NCI-H1436 (cell line): Measurements from ENCODE around the gene ATP6V0D1.
"Not testable (repeated sequence)": the region's sequence is repeated elsewhere in the genome, so short reads cannot be mapped to it uniquely, and the experiment has no call there.

ENCODE experiments used
- DNase-seq: peaks from one replicate; lab custom pipeline; 2025; lab: John Stamatoyannopoulos, UW

Gene ATP6V0D1

GRCh38 chr16:67480833-67481560 lies at the start of gene ATP6V0D1:
ATP6V0D1 (minus strand) TSS chr16:67481157; CDS start chr16:67481086, 71 bp downstream.
- peak; percentile 97 for DNase-seq

DNA sequence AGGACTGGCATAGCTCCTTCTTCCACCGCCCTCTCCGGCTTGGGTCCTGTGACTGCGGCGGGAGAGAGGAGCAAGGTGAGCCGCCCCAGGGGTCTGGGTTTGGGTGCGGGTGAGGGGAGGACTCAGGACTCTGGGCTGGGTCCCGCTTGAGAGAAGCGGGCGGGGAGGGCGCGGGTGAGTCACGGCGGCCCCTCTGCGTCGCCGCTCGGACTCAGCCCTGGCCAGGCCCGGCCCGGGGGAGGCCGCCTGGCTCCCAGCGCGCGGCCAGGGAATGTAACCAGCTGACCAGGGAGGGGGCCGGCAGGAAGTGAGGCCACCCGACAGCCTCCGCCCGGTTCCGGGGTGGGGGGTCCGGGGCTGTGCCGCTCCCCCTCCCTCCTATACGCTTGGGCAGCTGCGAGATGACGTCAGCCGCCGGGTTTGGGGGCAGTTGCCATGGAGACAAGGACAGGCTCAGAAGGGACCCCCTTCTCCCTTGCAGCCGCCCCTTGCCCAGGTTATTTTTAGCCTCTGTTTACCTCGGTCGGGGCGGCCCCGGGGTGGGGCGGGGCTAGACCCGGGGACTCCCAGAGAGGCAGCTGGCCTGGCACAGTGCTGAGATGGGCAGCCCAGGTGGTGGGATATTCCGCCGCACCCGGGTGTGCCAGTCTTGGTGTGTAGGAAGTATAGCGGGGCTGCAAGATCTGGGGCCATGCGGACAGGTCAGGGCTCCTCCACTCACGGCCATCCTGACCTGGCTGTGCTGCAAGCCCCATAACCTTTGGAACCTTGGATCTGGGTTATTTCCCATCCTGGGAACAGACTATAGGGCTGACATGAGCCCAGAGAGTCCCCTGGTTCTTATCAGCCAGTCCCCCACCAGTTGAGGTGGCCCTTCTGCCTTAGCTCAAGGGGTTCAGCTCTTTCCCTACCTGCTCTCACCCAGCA lies 49.3 kb upstream of the ATP6V0D1 start:
- no peak for DNase-seq

DNA sequence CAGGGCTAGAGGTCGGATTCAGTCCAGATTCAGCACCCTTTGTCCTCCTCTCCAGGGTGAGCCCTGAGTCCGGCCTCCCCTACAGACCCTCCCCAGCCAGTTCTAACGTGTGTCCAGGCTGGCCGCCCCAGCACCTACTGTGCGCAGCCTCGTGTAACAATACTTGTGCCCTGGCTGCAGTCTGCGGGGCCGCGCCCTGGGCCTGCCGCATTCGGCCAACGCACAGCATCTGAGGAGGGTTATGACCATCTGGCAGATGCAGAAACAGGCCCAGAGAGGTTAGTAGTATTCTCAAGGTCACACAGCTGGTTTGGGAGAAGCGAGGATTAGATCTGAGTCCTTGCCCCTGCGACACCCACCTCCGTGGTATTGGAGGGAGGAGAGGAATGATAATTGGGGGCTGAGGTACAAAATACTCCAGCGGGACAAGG lies 48.6 kb upstream of the ATP6V0D1 start:
- no peak for DNase-seq

DNA sequence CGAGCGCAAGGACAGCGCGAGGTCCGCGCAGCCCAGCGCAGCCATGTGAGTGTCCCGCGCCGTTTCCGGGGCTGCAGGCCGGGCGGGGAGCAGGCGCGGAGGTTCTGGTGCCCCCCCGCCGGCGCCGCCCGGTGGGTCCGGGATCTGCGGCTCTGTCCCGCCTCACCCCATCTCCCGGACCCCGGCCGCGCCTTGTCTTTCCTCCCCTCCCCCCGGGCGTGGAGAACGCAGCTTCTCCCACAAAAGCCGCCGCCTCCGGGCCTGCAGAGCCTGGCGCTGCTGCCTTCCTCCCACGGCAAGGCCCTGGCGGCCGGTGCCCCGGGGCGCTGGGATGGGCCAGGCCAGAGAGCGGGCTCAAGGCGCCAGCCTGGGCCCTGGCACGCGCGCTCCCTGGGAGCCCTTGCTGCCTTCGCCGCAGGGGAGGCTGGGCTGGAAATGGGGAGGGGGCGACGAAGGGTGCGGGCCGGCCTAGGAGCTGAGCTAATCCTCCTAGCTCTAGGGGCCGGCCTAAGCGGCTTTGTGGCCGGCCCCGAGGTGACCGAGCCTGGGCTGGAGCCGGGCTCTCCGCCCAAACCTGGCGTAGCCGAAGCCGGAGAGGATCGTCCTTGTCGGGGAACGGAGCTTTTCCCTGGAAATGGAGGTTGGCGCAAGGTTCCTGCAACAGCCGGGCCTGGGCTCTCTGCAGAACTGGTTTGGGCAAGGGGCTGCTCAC lies 48.1 kb upstream of the ATP6V0D1 start:
- no peak for DNase-seq

- no peak for DNase-seq
Observed at GRCh38 chr16:67528222-67528869, 47.4 kb upstream of the ATP6V0D1 start, which contains the start of gene RIPOR1. RIPOR1 (plus strand) TSS chr16:67528829; CDS start chr16:67538447, 9,618 bp downstream.

DNA sequence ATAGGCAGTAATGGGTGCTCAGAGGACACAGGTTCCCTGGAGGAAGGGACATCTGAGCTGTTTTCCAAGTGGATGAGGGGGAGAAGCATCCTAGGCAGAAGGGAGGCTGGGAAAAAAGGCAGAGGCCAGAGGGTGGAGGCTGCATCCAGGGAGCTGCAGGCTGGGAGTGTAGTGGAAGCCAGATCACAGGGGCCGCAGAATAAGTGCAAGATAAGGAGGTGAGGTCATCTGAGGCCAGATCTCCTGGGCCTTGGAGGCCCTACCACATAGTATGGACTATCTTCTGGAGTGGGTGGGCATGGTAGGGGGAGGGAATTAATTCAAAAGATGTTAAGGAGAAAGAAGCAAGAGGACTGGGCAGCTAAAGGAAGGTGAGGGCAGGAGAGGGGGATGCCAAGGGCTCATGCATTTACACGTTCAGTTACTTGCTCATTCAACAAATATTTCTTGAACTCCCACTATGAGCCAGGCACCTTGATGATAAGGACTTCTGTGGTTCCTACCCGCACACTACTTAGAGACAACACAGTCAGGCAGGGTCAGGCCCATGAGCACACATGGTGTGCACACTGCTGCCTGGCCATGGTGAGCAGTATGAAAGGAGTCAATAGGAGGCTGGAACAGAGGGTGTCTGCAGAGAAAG lies 45.3 kb upstream of the ATP6V0D1 start:
- no peak for DNase-seq

GRCh38 chr16:67525176-67525860 lies 44.4 kb upstream of the ATP6V0D1 start:
- DNase-seq = no peak

DNA sequence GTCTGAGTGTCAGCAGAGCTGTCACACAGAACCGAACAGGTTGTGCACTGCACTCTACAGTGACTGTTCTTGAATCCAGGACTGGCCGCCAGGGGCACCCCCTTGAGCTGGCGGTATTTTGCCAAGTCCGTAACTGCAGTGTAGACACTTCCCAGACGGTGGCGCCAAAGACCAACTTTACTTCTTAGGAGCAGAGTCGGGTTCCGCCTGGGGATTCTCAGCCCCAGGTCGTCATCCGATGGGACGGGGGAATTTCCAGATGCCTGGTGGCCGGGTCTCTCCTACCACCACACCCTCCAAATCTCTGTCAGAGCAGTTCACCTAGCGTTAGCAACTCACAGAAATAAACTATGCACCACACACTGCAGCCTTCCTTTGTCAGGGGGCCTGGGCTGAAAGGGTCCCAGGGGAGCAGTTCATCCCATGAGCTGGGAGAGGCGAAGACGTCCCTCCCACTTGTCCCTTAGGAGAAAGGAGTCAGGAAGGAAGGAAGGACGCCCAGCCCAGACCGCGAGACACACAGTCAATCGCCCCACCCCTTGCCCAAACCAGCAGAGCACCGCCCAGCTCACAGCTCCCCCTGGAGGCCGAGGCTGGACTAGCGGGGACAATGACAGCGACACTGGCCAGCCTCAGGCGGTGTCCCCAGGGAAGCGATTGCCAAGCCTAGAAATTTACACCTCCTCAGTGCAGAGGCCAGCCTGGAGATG lies 40.3 kb upstream of the ATP6V0D1 start:
- DNase-seq = peak; percentile 95

DNA sequence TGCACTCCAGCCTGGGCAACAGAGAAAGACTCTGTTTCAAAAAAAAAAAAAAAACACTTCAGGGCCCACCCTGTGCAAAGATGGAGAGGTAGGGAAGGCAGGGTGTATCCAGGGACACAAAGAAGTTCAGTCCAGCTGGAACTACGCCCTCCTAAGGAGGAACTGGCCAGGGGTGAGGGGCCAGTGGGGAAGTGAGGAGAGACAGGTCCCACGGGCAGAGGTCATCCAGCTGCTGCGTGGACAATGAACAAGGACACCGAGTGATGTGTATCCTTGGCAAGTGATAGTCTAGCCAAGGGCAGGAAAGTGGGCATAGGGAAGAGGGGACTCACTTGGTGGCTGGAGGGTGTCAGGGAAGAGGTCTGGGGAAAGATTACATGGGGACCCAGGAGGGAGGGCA lies 38.3 kb upstream of the ATP6V0D1 start:
- DNase-seq = no peak

GRCh38 chr16:67518676-67519075 lies 37.7 kb upstream of the ATP6V0D1 start:
- no peak for DNase-seq

- DNase-seq = no peak
Observed at GRCh38 chr16:67517661-67518423, 36.9 kb upstream of the ATP6V0D1 start.

- no peak for DNase-seq
Observed at GRCh38 chr16:67517155-67517445, 36.1 kb upstream of the ATP6V0D1 start.

DNA sequence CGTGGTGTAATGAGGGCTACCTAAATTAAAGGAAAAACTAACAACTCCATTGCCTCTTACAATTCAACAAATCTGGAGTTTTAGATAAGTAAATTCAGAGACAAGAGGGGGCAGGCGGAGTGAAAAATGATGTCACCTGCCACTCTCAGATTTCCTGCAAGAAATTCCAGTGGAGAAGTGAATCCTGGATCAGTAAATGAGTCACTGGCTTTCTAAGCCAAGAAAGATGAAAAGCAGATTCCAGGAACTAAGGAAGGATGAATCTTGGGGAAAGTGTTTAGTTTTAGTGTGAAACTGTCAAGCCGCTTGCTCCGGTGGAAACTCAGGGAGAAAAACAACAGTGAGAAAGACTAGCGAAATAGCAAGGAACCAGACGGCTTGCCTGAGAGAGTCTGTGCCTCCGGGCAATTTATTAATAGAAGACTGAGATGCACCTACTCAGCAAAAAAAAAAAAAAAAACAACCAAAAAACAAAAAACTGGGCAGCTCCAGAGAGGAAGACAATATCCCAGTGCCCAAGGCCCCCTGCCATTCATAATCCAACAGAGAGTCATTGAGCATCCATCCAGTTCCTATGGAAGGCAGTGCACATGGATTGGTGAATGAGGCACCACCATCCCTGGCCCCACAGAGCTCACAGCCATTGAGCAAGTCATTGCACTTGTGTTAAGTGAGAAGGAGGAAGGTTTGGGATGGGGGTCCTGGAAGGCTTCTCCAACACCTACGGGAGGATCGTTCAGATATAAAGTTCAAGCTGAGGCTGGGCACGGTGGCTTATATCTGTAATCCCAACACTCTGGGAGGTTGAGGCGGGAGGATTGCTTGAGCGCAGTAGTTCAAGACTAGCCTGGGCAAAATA lies 35.6 kb upstream of the ATP6V0D1 start:
- DNase-seq = no peak

- peak; percentile 68 for DNase-seq
Observed at GRCh38 chr16:67514382-67514828, 33.4 kb upstream of the ATP6V0D1 start.

DNA sequence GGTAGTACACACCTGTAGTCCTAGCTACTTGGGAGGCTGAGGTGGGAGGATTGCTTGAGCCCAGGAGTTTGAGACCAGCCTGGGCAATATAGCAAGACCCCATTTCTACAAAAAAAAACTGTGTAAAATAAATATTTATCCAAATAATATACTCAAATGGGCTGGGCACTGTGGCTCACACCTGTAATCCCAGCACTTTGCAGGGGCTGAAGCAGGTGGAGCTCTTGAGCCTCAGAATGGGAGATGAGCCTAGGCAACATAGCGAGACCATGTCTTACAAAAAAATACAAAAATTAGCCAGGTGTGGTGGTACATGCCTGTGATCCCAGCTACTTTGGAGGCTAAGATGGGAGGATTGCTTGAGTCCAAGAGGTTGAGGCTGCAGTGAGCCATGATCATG lies 32.9 kb upstream of the ATP6V0D1 start:
- DNase-seq = not testable (repeated sequence)

DNA sequence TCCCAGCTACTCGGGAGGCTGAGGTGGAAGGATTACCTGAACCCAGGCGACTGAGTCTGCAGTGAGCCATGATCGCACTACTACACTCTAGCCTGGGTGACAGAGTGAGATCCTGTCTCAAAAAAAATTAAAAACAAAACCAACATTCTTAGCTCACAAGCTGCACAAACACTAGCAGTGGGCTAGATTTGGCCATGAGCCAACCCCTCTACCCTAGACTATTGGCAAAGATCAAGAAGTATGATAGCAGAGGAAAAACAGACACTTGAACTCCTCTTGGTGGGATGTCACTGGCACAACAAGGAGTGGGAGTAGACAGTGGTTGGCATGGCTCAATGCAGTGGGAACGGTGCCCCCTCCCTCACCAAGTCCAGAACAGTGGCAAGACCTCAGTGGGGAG lies 28.1 kb upstream of the ATP6V0D1 start:
- no peak for DNase-seq

- no peak for DNase-seq
Observed at GRCh38 chr16:67506468-67506867, 25.5 kb upstream of the ATP6V0D1 start.
